GM23338 (cell line): ENCODE data around the gene SULT1B1. TPM values are rescaled to one million over a fixed set of nuclear protein-coding genes. Genes with fewer than 3 reads are reported as not detected.

Experiments used
- ATAC-seq: fragments of 200-7000 bp; cut with Tn5 transposase; 3 replicates; pipeline ENCODE4 v1.9.1; 2020
- DNase-seq: peaks from one replicate; pipeline ENCODE4 v3.0.0-alpha.2; 2015; ENCODE audit warnings: low spot score
- H2AFZ ChIP-seq: fragments of 200-600 bp; sonication (generic); 2 replicates; pipeline ENCODE4 v1.8.0; 2016; ENCODE audit warnings: antibody characterized with exemption, mild to moderate bottlenecking, moderate library complexity
- H3F3A ChIP-seq: fragments of 200-600 bp; sonication (generic); replicated peaks from 2 replicates; pipeline ENCODE4 v1.8.0; 2017; ENCODE audit warnings: antibody characterized with exemption, mixed run types, low read depth
- H3K27ac ChIP-seq: fragments of 200-600 bp; sonication (generic); 2 replicates; pipeline ENCODE4 v1.6.1; 2016; ENCODE audit warnings: low read depth
- H3K27me3 ChIP-seq: fragments of 200-600 bp; sonication (generic); 2 replicates; pipeline ENCODE4 v1.8.0; 2016; ENCODE audit warnings: mild to moderate bottlenecking, mixed run types, moderate library complexity; ENCODE audit not compliant: insufficient read depth
- H3K36me3 ChIP-seq: fragments of 200-600 bp; sonication (generic); 2 replicates; pipeline ENCODE4 v1.8.0; 2016; ENCODE audit warnings: mild to moderate bottlenecking; ENCODE audit not compliant: insufficient read depth
- H3K4me1 ChIP-seq: fragments of 200-600 bp; sonication (generic); 2 replicates; pipeline ENCODE4 v1.8.0; 2016; ENCODE audit warnings: mild to moderate bottlenecking, moderate library complexity; ENCODE audit not compliant: insufficient read depth
- H3K4me2 ChIP-seq: fragments of 200-600 bp; sonication (generic); 2 replicates; pipeline ENCODE4 v1.7.1; 2017; ENCODE audit warnings: mixed run types
- H3K4me3 ChIP-seq: fragments of 200-600 bp; sonication (generic); 2 replicates; pipeline ENCODE4 v1.6.1; 2016; ENCODE audit warnings: mixed run types
- H3K79me2 ChIP-seq: fragments of 200-600 bp; sonication (generic); replicated peaks from 2 replicates; pipeline ENCODE4 v1.8.0; 2017; ENCODE audit warnings: mild to moderate bottlenecking; ENCODE audit not compliant: insufficient read depth
- H3K9me2 ChIP-seq: fragments of 200-600 bp; sonication (generic); 2 replicates; pipeline ENCODE4 v1.8.0; 2017; ENCODE audit not compliant: insufficient read depth
- H4K20me1 ChIP-seq: fragments of 200-600 bp; sonication (generic); replicated peaks from 2 replicates; pipeline ENCODE4 v1.8.0; 2017; ENCODE audit warnings: mild to moderate bottlenecking; ENCODE audit not compliant: insufficient read depth
- H3K27ac Mint-ChIP-seq: 2 replicates; pipeline ENCODE4 v1.8.0; 2020; ENCODE audit warnings: inconsistent platforms, mild to moderate bottlenecking, moderate library complexity, mixed read lengths
- H3K27me3 Mint-ChIP-seq: 3 replicates; pipeline ENCODE4 v1.8.0; 2022; ENCODE audit warnings: low read depth, mild to moderate bottlenecking, moderate library complexity, mixed read lengths, inconsistent platforms; ENCODE audit not compliant: insufficient read depth, poor library complexity
- H3K36me3 Mint-ChIP-seq: 3 replicates; pipeline ENCODE4 v1.8.0; 2021; ENCODE audit warnings: low read depth, mild to moderate bottlenecking, inconsistent platforms, moderate library complexity, mixed read lengths
- H3K4me1 Mint-ChIP-seq: 3 replicates; pipeline ENCODE4 v1.8.0; 2020; ENCODE audit warnings: mild to moderate bottlenecking, inconsistent platforms, mixed read lengths
- H3K4me3 Mint-ChIP-seq: 3 replicates; pipeline ENCODE4 v1.8.0; 2021; ENCODE audit warnings: moderate library complexity, mild to moderate bottlenecking, inconsistent platforms, mixed read lengths
- H3K9me3 Mint-ChIP-seq: 3 replicates; pipeline ENCODE4 v1.8.0; 2020; ENCODE audit warnings: moderate library complexity, mild to moderate bottlenecking, inconsistent platforms, mixed read lengths
- CREB1 ChIP-seq: fragments of 250-450 bp; sonication (Bioruptor Pico); IDR thresholded peaks from 2 replicates; pipeline ENCODE4 v1.5.0; 2020; ENCODE audit warnings: low read depth, mild to moderate bottlenecking, moderate library complexity
- CTCF ChIP-seq, 2 experiments: fragments of 200-600 bp in 1 of 2; sonication (generic) in 1 of 2; conservative IDR thresholded peaks; 2 replicates each; pipeline versions ENCODE4 v1.5.1 to v1.6.1; 2016 to 2017; ENCODE audit warnings: antibody characterized with exemption in 2 of 2, low read depth in 2 of 2, mild to moderate bottlenecking in 2 of 2, moderate library complexity in 1 of 2
- EZH2 ChIP-seq: fragments of 200-600 bp; sonication (generic); IDR thresholded peaks from one replicate; pipeline ENCODE4 v1.8.0; 2017; ENCODE audit warnings: antibody characterized with exemption, mild to moderate bottlenecking, low read depth; ENCODE audit not compliant: unreplicated experiment
- EZH2phosphoT487 ChIP-seq: fragments of 200-600 bp; sonication (generic); IDR thresholded peaks from one replicate; pipeline ENCODE4 v1.8.1; 2018; ENCODE audit warnings: antibody characterized with exemption; ENCODE audit not compliant: unreplicated experiment
- JUNB ChIP-seq: IDR thresholded peaks from one replicate; pipeline ENCODE4 v1.6.1; 2016; ENCODE audit warnings: antibody characterized with exemption; ENCODE audit not compliant: unreplicated experiment
- NANOG ChIP-seq: IDR thresholded peaks from 2 replicates; pipeline ENCODE4 v1.6.1; 2016; ENCODE audit warnings: antibody characterized with exemption, borderline replicate concordance
- POLR2AphosphoS5 ChIP-seq: IDR thresholded peaks from 2 replicates; pipeline ENCODE4 v1.6.1; 2016; ENCODE audit warnings: antibody characterized with exemption, low read depth
- REST ChIP-seq: IDR thresholded peaks from one replicate; pipeline ENCODE4 v1.6.1; 2018; ENCODE audit warnings: antibody characterized with exemption; ENCODE audit not compliant: unreplicated experiment
- STAT1 ChIP-seq: IDR thresholded peaks from one replicate; pipeline ENCODE4 v1.6.1; 2016; ENCODE audit warnings: antibody characterized with exemption; ENCODE audit not compliant: unreplicated experiment
- ZNF114 ChIP-seq: fragments of 250-450 bp; sonication (Bioruptor Pico); IDR thresholded peaks from 2 replicates; pipeline ENCODE4 v1.5.0; 2020; ENCODE audit warnings: mild to moderate bottlenecking, moderate library complexity
- ZNF331 ChIP-seq: fragments of 250-450 bp; sonication (Bioruptor Pico); IDR thresholded peaks from 2 replicates; pipeline ENCODE4 v1.5.0; 2020; ENCODE audit warnings: low read depth, mild to moderate bottlenecking, moderate library complexity
- ZNF462 ChIP-seq: fragments of 250-450 bp; sonication (Bioruptor Pico); IDR thresholded peaks from 2 replicates; pipeline ENCODE4 v1.5.0; 2020; ENCODE audit warnings: mild to moderate bottlenecking, moderate library complexity
- long read RNA-seq: library from polyadenylated mRNA; unstranded; transcript quantifications from one replicate; pipeline ENCODE4 v2.0.0, GENCODE V29; 2020; ENCODE audit not compliant: unreplicated experiment
- polyA plus RNA-seq: library from polyadenylated mRNA; unstranded; fragments of >200 nt; fragmentation: Nextera tagmentation; extraction: Ambion mirVana; gene quantifications from 2 replicates; pipeline ENCODE4 v1.2.1, GENCODE V29; 2016
- total RNA-seq: library from RNA; depleted of rRNA; stranded (reverse); fragments of >200 nt; shearing (Covaris generic); gene quantifications from 2 replicates; pipeline ENCODE4 v1.2.3, GENCODE V29; 2014; rRNA removed
- TF ChIP-seq, protein P1 (sequence below): IDR thresholded peaks from 2 replicates; pipeline ENCODE4 v1.6.1; 2016; ENCODE audit warnings: antibody characterized with exemption

Gene SULT1B1
- total RNA-seq (not detected in 2 replicates), polyA plus RNA-seq (not detected in 2 replicates)
- long read RNA-seq = 0 reads

DNA sequence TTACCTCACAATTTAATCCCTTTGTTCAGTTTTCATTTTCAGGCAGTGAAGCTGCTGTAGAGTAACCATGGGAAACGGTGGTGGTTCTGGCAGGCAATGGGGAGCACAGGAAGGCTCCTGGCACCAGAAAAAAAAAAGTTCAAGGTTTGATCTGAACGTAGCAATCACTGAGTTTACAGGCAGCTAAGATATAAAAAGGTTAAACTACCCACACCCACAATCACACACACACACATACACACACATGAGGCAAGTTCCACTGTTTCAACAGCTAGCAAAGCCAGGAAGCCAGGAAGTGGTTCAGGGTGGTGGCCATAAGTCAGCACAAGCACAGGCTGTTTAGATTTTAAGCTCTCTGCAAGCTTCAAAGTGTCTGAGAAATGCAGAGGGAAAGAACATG, at the start of gene SULT1B1:
Gene SULT1B1 (minus strand): TSS at position 166 of the 400 bp plus-strand sequence. CDS start 5,403 bp downstream, outside the sequence.
- Histone ChIP-seq H3K36me3 (no peaks in the 10 kb centered on the region), H4K20me1 (no peaks in the 10 kb centered on the region), H3K27me3 (no peaks in the 10 kb centered on the region), H3K27ac (no peak within 1 kb of the TSS), H3K79me2 (no peaks in the 10 kb centered on the region), H3F3A (no peaks in the 10 kb centered on the region), H2AFZ (peak within 1 kb of the TSS; percentile 38; the same call in 1 of the 2 replicates), H3K9me2 (no peaks in the 10 kb centered on the region), H3K4me3 (no peak within 1 kb of the TSS), H3K4me2 (no peak within 1 kb of the TSS), H3K4me1 (no peaks in the 10 kb centered on the region)
- Mint-ChIP-seq H3K4me1 (no peaks in the 10 kb centered on the region), H3K36me3 (0 out of 3 replicates have a peak, but pooled peaks cover 3% of the 10 kb centered on the region), H3K9me3 (peaks cover 6% of the 10 kb centered on the region), H3K27ac (no peak within 1 kb of the TSS), H3K4me3 (no peak within 1 kb of the TSS), H3K27me3 (no peaks in the 10 kb centered on the region)
- TF ChIP-seq CTCF (conservative IDR thresholded peaks at IDR 0.05; ENCODE audit: low read depth in 2 of 2) = no peak
- TF ChIP-seq CREB1 (CRISPR knock-in tag) = no peak
- TF ChIP-seq STAT1 = no peak
- TF ChIP-seq REST = no peak
- no peak for TF ChIP-seq JUNB
- no peak for TF ChIP-seq POLR2AphosphoS5
- TF ChIP-seq EZH2phosphoT487 = no peak
- TF ChIP-seq NANOG = no peak
- TF ChIP-seq ZNF462 (CRISPR knock-in tag) = no peak
- TF ChIP-seq ZNF114 (CRISPR knock-in tag) = no peak
- TF ChIP-seq ZNF331 (CRISPR knock-in tag) = no peak
- TF ChIP-seq EZH2 = no peak
- TF ChIP-seq, protein P1, sequence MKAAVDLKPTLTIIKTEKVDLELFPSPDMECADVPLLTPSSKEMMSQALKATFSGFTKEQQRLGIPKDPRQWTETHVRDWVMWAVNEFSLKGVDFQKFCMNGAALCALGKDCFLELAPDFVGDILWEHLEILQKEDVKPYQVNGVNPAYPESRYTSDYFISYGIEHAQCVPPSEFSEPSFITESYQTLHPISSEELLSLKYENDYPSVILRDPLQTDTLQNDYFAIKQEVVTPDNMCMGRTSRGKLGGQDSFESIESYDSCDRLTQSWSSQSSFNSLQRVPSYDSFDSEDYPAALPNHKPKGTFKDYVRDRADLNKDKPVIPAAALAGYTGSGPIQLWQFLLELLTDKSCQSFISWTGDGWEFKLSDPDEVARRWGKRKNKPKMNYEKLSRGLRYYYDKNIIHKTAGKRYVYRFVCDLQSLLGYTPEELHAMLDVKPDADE = no peak
- DNase-seq (no peak), ATAC-seq (no peak)
